Ovary (tissue), 3 donors: ENCODE measurements around the gene UBLCP1.

Source experiments
- CTCF ChIP-seq, 3 donors: fragments of 450-650 bp in 2 of 3; fragments of 200-600 bp in 1 of 3; IDR thresholded peaks; one replicate each; pipeline versions ENCODE4 v1.5.1 to v1.8.0; 2016 to 2022; ENCODE audit warnings: antibody characterized with exemption in 3 of 3, mild to moderate bottlenecking in 1 of 3
- EP300 ChIP-seq: sonication (generic); formaldehyde crosslinking; IDR thresholded peaks from one replicate; pipeline ENCODE4 v1.6.1; 2017; ENCODE audit warnings: antibody characterized with exemption
- donor health status: DM: no; HTN: no; CAD: no.

GRCh38 chr5:159262859-159263568, at the start of gene UBLCP1:
- TF ChIP-seq CTCF (IDR thresholded peaks at IDR 0.05) = no peak
- no peak for TF ChIP-seq EP300
